Stimulated activated naive CD8-positive, alpha-beta T cell treated with anti-CD3 and anti-CD28 coated beads, Interleukin-15, amount 100 ng/mL, for 72 hours (primary cell): ENCODE measurements around the gene LTB4R.
A peak's percentile ranks its signal among the peaks of the same experiment; 100 is the strongest.

Experiments used
- ATAC-seq: fragments of 150-1000 bp; cut with Tn5 transposase; 2 replicates; pipeline ENCODE4 v1.10.0; 2021; ENCODE audit warnings: mild to moderate bottlenecking, moderate library complexity
- DNase-seq, 2 donors: peaks; one replicate each; pipeline ENCODE4 v3.0.0; 2021 to 2022
- H3K27ac Mint-ChIP-seq, 2 donors: one replicate each; pipeline ENCODE4 v1.8.0; 2022; ENCODE audit warnings: mild to moderate bottlenecking in 2 of 2, mixed read lengths in 2 of 2, moderate library complexity in 2 of 2
- H3K27me3 Mint-ChIP-seq: one replicate; pipeline ENCODE4 v1.8.0; 2022; ENCODE audit warnings: mixed read lengths
- H3K4me1 Mint-ChIP-seq: one replicate; pipeline ENCODE4 v1.8.0; 2022; ENCODE audit warnings: mild to moderate bottlenecking, mixed read lengths
- H3K4me3 Mint-ChIP-seq, 2 donors: one replicate each; pipeline ENCODE4 v1.8.0; 2022; ENCODE audit warnings: mild to moderate bottlenecking in 2 of 2, mixed read lengths in 2 of 2, moderate library complexity in 1 of 2
- H3K9me3 Mint-ChIP-seq, 2 donors: one replicate each; pipeline ENCODE4 v1.8.0; 2022; ENCODE audit warnings: mixed read lengths in 2 of 2

The LTB4R gene

DNA sequence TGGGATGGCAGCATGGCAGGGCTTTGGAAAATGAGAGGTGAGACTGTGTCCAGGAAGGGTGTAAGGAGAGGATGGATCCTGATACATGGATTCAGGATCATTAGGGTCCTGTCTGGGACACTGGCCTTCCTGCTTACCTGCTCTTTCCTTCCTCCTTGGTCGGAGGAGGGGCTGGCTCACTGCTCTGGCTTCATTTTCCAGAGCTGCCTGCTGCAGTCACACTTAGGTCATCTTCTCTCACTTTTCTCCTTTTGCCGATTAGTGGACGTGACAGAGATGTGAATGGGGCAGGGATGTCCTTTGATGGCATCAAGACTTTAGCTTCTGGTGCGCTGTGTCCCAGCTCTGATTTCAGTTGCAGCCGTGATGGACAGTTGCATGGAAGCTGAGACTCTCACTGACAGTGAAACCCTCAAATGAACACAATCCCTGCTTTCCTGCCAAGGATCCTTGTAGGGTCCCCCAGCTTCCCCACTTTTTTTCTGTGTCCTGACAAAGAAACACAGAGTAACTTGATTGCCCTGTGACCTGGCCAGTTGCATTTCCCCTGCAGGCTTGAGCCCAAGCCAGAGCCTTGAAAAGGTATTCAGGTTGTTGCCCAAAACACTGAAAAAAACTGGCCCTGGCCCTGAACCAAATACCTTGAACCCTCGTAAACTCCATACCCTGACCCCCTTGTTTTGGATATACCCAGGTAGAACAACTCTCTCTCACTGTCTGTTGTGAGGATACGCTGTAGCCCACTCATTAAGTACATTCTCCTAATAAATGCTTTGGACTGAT is 2.8 kb upstream of the LTB4R start:
- Mint-ChIP-seq H3K27me3 (no peaks in the 10 kb centered on the region), H3K9me3 (no peaks in the 10 kb centered on the region), H3K27ac (no peak overlapping the region), H3K4me1 (peaks cover 55% of the 10 kb centered on the region), H3K4me3 (no peak overlapping the region)
- DNase-seq (no peak), ATAC-seq (no peak)

DNA sequence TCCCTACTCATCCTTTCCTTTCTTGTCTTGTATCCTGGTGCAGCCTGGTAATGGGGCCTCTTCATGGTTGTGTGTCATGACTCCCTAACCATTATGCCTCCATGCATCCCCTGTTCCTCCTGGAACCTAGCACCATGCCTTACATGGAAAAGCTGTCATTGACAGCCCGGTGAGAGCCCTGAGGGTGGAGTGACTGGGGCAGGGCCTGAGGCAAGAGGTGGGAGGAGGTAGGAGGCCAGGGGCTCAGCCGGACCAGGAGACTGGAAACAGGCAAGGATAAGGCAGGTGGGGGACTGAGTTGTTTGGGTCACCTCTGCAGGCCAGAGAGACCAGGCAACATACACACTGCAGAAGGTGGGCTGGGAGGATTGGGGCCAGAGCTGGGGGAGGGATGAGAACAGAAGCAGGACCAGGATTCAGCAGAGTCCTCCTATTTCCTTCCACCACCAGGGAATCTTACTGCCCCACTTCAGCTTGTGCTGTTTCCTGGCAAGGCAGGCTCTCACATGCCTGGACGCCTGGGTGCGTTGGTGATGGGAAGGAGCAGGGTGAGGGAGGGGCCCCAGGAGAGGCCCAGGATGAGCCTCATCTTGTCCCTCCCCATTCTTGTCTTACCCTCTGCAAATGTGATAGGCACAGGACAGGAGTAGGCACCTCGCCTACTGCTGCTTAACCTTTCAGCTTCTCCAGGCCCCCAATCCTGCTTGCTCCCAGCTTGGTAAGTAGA is 1.6 kb upstream of the LTB4R start, which contains the start of gene LTB4R2:
Gene LTB4R2, plus strand, starts transcription at position 603 of the 727 bp plus-strand sequence. CDS start 525 bp downstream, outside the sequence.
- H3K27me3 Mint-ChIP-seq, result no peaks in the 10 kb centered on the region
- ATAC-seq, result no peak

DNA sequence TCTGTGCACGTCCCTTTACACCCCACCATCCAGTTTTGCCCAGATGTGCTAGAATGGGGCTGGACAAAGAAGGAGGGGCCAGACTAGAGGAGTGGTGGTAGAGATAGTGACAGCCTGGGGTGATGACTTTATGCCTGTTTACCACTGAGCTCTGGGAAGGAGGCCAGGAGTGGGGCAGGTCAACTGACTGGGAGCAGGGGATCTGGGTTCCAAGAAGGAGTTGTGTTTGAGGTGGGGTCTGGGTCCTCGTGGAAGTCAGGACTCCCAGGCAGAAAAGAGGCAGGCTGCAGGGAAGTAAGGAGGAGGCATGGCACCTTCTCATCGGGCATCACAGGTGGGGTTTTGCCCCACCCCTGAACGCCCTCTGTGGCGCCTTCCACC is 1.0 kb upstream of the LTB4R start:
- Mint-ChIP-seq H3K4me1 (peaks cover 72% of the 10 kb centered on the region), H3K27me3 (no peaks in the 10 kb centered on the region), H3K9me3 (no peaks in the 10 kb centered on the region), H3K27ac (peak overlapping the region in 1 of 2 donors; percentile 68), H3K4me3 (peak overlapping the region; percentile 69 to 84)
- DNase-seq, result no peak
- no peak for ATAC-seq

More for the DNA sequence above, 1.6 kb upstream of the LTB4R start, which contains the start of gene LTB4R2:
- DNase-seq, result no peak
- H3K27ac Mint-ChIP-seq, result peak within 1 kb of the TSS; percentile 3 to 73
- peaks cover 67% of the 10 kb centered on the region for H3K4me1 Mint-ChIP-seq
- peak within 1 kb of the TSS; percentile 69 to 84 for H3K4me3 Mint-ChIP-seq
- no peaks in the 10 kb centered on the region for H3K9me3 Mint-ChIP-seq

DNA sequence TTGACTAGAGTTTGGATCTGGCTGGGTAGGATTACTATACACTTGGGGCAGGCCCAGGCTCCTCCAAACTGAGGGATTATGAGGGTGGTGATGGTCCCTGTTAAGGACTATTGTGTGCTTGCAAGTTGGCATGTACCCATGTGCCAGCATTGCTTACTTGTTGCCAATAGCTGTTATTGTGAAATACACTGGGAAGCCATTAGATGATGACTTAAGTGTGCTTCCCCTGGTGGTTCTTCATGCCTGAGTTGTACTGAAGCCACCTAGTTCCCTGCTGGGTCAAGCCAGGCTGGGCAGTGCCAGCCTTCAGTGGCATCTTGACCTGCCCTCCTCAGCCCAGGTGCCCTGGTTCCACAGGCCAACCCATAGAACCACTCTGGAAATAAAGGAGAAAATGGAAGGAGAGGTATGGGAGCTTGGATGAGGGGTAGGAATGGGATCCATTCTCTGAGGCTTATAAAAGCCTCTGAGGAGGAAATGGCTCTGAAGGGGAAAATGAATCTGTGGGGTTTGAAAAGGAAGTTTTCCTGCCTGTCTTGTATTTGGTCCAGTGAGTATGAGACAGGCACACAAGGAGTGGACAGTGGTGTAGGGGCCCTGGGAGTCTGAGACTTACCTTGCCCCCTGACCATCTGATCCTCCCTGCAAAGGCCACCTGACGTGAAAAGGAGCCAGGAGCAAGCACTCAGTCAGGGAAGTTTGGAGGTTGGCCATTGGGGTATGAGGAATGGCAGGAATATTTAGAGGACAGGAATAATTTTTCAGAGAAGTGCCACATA is 724 bp downstream of the LTB4R start:
- no peak for ATAC-seq
- DNase-seq, result no peak
- H3K27ac Mint-ChIP-seq, result peak overlapping the region; percentile 1 to 81
- peak overlapping the region; percentile 69 to 84 for H3K4me3 Mint-ChIP-seq
- H3K27me3 Mint-ChIP-seq, result no peaks in the 10 kb centered on the region
- H3K9me3 Mint-ChIP-seq, result no peaks in the 10 kb centered on the region
- peaks cover 85% of the 10 kb centered on the region for H3K4me1 Mint-ChIP-seq

DNA sequence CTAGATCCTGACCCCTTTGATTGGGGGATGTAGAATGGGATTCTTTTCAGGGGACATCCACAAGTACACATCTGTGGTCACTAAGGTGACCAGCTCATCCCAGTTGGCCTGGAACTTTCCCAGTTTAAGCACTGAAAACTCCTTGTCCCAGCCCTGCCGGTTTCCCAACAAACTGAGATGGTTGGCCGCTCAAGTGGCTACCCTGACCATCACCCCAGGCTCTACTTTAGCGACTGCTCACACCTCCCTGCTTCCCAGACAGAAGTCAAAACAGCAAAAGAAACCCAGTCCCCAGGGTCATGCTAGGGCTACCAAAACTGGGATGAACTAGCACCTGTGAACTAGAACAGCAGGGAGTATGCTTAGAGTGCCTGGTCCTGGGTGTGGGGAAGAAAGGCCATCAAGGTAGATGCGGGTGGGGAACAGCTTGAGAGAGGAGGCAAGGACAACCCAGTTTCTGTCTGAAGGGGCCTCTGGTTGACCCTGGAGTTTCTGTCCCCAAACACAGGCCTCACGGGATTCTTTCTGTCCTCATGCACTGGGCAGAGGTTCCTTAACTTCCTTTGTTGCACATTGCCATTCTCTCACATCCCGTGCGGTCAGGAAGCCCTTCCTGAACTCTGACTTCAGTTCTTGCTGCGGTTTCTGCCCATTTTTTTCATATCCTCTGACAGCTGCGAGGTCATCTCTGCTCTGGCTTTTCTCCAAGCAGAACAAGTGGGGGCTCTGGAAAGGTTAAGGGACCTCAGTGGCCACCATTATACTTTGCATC is 1.6 kb downstream of the LTB4R start:
- H3K4me1 Mint-ChIP-seq, result peaks cover 85% of the 10 kb centered on the region
- ATAC-seq (no peak), DNase-seq (peak in 1 of 2 donors; percentile 37)
- peak overlapping the region; percentile 69 to 84 for H3K4me3 Mint-ChIP-seq
- H3K27ac Mint-ChIP-seq, result peak overlapping the region in 1 of 2 donors; percentile 49
- no peaks in the 10 kb centered on the region for H3K9me3 Mint-ChIP-seq
- no peaks in the 10 kb centered on the region for H3K27me3 Mint-ChIP-seq

DNA sequence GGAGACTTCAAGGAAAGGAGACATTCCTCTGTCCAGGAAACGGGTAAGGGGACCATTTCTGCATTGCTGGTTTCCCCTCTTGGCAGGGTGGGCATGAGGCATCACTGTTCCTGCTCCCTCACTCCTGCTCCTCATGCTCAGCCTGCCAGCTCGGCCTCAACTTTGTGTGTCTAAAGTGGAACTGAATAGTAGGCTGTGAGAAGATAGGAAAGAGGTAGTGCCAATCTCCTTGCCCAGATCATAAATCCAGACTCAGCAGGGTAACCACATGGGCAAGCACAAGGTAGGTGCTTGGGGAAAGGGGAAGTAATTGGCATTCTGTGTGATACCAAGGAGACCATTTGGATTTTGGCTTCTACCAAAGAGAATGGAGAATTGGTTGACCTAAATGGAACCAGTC is 2.6 kb downstream of the LTB4R start:
- peak overlapping the region; percentile 14 to 29 for H3K4me3 Mint-ChIP-seq
- H3K4me1 Mint-ChIP-seq, result peaks cover 81% of the 10 kb centered on the region

DNA sequence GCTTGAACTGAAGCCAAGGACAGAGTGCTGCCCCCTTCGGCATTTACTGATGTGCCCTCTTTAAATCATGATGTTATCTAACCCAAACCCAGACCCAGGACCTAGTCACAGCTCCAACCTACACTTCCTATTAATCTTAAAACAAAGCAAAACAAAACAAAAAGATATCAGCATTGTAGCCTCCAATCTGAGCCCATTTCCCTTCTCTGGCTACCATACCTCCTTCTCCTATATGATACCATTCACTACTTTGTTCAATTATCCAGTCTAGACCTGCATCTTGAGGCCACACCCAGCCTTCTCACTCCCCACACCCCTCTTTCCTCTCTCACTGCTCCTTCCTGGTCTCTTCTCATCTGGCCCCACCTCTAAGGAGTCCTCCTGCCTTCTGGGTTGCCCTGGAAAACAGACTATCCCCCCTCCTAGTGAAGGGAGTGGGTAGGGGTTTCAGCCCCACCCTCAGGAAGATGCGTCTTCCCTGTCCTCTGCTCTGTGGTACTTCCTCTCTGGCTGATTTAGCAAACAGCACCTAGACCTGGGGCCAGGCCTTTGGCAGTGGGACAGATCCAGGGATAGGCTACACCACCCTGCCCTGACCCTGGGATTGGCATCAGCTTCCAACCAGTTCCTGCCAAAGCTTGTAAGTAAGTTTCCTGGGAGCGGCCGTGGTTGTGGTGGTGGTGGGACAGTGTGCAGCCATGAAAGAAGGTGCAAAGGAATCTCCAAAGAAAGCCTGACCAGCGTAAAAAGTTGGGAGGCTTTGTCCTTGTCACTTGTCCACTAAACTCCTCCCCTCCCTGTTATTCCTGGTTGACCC is 3.3 kb downstream of the LTB4R start:
- DNase-seq, result no peak
- peak overlapping the region in 1 of 2 donors; percentile 4 for H3K27ac Mint-ChIP-seq
- H3K4me3 Mint-ChIP-seq, result no peak overlapping the region
- peaks cover 8% of the 10 kb centered on the region for H3K27me3 Mint-ChIP-seq
- H3K4me1 Mint-ChIP-seq, result peaks cover 77% of the 10 kb centered on the region
- no peaks in the 10 kb centered on the region for H3K9me3 Mint-ChIP-seq
- no peak for ATAC-seq

More for the DNA sequence above, 2.6 kb downstream of the LTB4R start:
- DNase-seq, result no peak
- no peaks in the 10 kb centered on the region for H3K9me3 Mint-ChIP-seq
- ATAC-seq, result no peak
- H3K27me3 Mint-ChIP-seq, result peaks cover 1% of the 10 kb centered on the region
- peak overlapping the region in 1 of 2 donors; percentile 73 for H3K27ac Mint-ChIP-seq

DNA sequence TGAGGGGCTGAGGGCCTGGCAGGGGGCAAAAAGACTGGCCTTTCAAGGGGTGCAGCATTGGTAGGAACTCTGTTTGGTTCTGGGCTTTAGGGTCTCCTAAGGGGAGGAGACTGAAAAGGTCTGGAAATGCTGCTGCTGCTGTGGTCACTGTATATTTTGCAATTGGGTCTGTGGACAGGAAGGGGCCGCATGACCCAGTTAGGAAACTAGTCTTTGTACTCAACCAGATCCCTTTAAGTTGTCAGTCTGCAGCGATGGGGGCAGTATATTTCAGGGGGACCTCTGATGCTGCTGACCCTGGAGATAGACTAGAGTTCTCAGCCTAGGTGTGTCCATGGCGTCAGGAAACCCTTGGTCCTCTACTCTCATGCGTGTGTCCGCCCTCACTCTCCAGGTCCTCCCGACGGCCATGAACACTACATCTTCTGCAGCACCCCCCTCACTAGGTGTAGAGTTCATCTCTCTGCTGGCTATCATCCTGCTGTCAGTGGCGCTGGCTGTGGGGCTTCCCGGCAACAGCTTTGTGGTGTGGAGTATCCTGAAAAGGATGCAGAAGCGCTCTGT is 4.0 kb downstream of the LTB4R start:
- Mint-ChIP-seq H3K4me3 (no peak overlapping the region), H3K9me3 (no peaks in the 10 kb centered on the region), H3K27ac (no peak overlapping the region), H3K27me3 (peaks cover 15% of the 10 kb centered on the region), H3K4me1 (peaks cover 69% of the 10 kb centered on the region)
- DNase-seq, result no peak
- no peak for ATAC-seq

DNA sequence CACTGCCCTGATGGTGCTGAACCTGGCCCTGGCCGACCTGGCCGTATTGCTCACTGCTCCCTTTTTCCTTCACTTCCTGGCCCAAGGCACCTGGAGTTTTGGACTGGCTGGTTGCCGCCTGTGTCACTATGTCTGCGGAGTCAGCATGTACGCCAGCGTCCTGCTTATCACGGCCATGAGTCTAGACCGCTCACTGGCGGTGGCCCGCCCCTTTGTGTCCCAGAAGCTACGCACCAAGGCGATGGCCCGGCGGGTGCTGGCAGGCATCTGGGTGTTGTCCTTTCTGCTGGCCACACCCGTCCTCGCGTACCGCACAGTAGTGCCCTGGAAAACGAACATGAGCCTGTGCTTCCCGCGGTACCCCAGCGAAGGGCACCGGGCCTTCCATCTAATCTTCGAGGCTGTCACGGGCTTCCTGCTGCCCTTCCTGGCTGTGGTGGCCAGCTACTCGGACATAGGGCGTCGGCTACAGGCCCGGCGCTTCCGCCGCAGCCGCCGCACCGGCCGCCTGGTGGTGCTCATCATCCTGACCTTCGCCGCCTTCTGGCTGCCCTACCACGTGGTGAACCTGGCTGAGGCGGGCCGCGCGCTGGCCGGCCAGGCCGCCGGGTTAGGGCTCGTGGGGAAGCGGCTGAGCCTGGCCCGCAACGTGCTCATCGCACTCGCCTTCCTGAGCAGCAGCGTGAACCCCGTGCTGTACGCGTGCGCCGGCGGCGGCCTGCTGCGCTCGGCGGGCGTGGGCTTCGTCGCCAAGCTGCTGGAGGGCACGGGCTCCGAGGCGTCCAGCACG is 4.7 kb downstream of the LTB4R start:
- ATAC-seq (peak; percentile 16), DNase-seq (no peak)
- Mint-ChIP-seq H3K4me3 (no peak overlapping the region), H3K27me3 (peaks cover 17% of the 10 kb centered on the region), H3K9me3 (no peaks in the 10 kb centered on the region), H3K4me1 (peaks cover 66% of the 10 kb centered on the region), H3K27ac (no peak overlapping the region)

DNA sequence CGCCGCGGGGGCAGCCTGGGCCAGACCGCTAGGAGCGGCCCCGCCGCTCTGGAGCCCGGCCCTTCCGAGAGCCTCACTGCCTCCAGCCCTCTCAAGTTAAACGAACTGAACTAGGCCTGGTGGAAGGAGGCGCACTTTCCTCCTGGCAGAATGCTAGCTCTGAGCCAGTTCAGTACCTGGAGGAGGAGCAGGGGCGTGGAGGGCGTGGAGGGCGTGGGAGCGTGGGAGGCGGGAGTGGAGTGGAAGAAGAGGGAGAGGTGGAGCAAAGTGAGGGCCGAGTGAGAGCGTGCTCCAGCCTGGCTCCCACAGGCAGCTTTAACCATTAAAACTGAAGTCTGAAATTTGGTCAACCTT is 5.3 kb downstream of the LTB4R start:
- DNase-seq (no peak), ATAC-seq (no peak)
- H3K4me3 Mint-ChIP-seq, result no peak overlapping the region
- H3K27me3 Mint-ChIP-seq, result peaks cover 17% of the 10 kb centered on the region
- peaks cover 61% of the 10 kb centered on the region for H3K4me1 Mint-ChIP-seq
- H3K27ac Mint-ChIP-seq, result no peak overlapping the region
- no peaks in the 10 kb centered on the region for H3K9me3 Mint-ChIP-seq

DNA sequence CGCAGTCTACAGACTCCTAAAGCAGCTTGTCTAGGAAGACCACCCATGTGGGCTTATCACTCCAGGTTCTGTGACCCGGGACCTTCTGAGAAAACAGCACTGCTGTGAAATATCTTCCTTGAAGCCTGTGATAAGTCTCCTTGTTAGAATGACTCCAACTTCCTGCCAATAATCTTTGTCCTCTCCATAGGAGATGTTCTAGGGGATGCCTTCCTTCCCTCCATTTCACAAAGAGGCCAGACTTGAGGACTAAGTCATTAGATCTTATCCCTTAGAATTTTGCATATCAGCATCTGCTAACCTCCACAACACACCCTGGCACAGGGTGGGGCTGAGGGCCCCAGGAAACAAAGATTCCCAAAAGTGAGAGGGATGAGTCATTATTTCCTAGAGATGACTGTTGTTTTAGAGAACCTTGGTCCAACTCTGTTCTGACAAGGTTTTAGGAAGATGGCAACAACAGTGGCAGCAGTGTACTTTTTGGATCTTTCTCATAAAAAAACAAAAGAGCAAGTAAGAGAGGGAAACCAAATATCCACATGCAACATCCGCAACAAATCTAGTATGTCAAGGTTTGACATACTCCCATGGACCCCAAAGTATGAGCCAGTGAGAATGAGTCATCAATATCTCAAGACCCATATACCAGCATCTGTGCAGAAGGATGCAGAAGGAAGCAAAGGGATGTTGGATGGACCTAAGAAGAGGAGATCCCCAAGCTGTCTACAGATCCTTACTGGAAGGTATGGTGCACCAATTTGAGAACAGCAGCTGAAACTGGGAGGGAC is 6.0 kb downstream of the LTB4R start:
- Mint-ChIP-seq H3K4me1 (peaks cover 53% of the 10 kb centered on the region), H3K27me3 (peaks cover 17% of the 10 kb centered on the region), H3K4me3 (no peak overlapping the region), H3K9me3 (no peaks in the 10 kb centered on the region), H3K27ac (peak overlapping the region in 1 of 2 donors; percentile 52)
- no peak for DNase-seq
- ATAC-seq, result no peak

DNA sequence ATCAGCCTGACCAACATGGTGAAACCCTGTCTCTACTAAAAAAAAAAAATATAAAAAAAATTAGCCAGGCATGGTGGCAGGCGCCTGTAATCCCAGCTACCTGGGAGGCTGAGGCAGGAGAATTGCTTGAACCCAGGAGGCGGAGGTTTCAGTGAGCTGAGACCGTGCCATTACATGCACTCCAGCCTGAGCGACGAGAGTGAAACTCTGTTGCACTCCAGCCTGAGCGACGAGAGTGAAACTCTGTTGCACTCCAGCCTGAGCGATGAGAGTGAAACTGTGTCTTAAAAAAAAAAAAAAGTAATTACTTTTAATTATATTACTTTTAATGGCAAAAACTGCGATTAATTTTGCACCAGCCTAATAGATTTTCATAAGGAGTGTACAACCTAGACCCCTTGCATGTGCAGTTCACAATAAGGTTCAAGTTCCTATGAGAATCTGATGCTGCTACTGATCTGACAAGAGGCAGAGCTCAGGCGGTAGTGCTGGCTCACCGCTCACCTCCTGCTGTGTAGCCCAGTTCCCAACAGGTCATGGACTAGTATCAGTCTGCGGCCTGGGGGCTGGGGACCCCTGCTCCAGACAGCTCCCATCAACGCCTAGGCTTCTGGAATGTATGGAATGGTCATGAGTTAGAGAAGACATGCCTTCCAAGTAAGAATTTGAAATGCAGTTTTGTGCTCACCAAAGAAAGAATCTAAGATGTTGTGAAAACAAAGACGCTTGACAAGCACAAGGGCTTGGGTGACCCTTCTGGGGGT is 10.1 kb downstream of the LTB4R start:
- ATAC-seq (no peak), DNase-seq (no peak)
- H3K4me1 Mint-ChIP-seq, result peaks cover 16% of the 10 kb centered on the region
- H3K27me3 Mint-ChIP-seq, result peaks cover 26% of the 10 kb centered on the region
- no peaks in the 10 kb centered on the region for H3K9me3 Mint-ChIP-seq
- H3K4me3 Mint-ChIP-seq, result no peak overlapping the region
- H3K27ac Mint-ChIP-seq, result no peak overlapping the region
